ENCODE measurements around the gene RORC.
A peak's percentile ranks its signal among the peaks of the same experiment; 100 is the strongest.
"Not testable (repeated sequence)": the region's sequence is repeated elsewhere in the genome, so short reads cannot be mapped to it uniquely, and the experiment has no call there.

The RORC gene

GRCh38 chr1:151803915-151804314 is 27.7 kb downstream of the RORC start:
- DNase-seq, result no peak

DNA sequence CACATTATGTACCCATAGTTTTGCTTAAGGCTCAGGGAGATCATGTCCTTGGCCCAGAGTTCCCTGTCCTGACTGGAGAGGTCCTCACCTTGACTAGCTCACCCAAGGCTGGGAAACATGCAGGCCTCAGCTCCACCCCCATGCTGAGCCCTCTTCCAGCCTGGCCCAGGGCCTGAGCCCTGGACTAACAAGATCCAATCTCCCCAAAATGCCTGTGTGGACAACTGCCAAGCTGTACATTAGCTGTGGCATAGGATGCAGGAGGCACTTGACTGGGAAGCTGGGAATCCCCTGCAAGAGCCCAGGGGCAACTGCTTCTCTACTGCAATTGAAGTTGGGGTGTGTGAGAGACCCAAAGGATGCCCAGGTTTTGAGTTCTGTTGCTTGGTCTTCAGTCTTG is 28.4 kb downstream of the RORC start:
- DNase-seq, result no peak

GRCh38 chr1:151802372-151802771 is 29.2 kb downstream of the RORC start:
- DNase-seq, result no peak

DNA sequence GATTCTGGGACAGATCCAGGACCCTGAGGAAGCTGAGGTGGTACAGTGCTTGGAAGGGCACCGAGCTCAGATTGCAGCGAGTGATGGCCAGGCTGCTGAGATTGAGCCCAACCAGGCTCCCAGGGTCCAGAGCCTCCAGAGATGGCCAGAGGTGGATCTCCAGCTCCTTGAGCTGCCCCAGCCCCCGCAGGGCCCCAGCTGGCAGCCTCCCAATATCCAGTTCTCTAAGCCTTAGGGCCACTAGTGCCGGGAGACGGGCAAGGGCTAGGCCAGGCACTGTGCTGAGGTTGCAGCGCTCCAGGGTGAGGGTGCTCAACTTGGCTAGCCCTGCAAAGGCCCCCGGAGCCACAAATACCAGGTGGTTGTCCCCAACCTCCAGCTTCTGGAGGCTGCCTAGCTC is 29.8 kb downstream of the RORC start:
- no peak for DNase-seq

GRCh38 chr1:151801310-151801820 is 30.2 kb downstream of the RORC start:
- no peak for DNase-seq

DNA sequence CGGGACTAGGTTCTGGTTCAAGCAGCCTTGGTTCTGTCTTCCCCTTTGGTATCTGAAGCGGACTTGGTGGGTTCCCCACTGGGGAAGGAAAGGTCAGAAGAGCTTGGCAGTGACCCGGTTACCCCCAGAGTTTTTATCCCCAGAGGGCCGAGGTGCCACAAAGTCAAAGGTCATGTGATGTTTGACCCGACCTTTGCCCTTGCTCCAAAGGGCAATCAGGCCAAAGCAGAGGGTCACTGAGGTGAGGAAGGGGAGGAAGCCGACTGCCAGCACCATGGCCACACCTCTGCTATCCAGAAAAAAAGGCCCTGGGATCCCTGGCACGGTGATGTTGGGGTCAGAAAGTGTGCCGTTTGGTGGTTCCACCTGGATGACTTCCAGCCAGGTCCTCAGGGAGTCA is 30.8 kb downstream of the RORC start:
- no peak for DNase-seq

DNA sequence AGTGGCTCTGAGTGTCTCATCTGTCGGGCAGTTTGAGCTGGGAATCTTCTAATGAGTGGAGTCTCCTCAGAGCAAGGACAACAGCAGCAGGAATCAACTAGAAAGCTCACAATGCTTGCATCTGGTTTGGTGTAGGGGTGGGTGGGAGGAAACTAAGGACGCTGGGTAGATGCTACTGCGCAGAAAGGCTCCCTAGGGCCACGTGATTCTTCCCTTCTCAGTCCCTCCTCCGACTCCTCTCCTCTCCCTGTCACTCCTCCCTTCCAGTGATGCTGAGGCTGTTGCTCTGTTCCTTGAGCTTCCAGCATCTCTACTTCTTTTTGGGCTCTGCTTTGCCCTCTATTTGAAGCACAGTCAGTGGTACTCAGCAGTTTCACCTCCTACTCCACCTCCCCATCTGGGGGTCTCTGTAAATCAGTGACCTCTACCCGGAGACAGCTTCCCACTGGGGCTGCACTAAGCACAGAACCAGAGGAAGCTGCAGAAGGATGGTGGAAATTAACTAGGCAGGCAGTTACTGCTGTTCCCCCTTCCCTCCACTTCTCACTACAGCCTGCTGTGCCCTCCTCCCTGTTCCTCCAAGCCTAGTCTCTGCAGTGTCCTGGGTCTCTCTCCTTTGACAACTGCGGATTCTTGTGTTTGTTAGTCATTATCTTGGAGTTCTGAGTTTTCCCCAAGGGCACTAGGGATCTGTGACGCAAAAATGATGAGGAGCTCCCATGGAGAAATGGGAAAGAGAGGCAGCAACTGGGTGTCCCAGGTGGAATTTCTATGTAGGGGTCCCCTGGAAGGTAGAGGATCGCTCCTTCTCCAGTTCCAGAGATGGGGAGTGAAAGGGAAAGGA is 32.2 kb downstream of the RORC start:
- DNase-seq, result no peak

- no peak for DNase-seq
Observed at GRCh38 chr1:151798571-151798970, 33.0 kb downstream of the RORC start.

DNA sequence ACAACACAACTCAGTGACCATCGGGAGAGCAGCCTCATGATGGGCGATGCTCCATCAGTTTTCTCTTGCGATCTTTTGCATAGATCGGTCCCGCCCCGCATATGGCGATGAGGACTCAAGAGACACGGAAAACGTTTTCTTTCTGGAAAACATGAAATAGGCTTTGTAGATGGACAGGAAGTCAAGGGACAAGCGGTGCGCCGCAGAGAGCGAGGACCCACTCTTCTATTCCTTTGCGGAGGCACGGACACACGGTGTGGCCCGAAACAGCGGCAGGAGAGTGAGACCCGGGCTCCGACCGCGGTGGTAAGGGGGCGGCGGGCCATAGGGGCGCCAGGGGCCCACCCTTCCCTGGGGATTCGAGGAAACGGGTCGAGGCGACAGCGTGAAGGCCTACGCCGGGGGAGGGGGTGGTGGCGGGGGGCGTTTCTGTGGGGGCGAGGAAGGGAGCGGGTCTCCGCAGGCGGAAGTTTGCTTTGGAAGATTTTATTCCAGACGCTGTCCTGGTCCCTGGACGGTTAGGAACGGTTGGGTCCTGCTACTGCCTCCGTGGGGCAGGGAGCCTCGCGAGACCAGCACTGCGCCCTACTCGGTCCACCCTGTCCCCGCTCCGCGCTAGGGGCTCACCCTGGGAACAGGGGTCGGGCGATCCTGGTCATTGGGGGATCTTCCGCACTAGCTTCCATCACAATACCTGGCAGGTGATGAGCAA is 40.5 kb downstream of the RORC start:
- DNase-seq, result no peak

DNA sequence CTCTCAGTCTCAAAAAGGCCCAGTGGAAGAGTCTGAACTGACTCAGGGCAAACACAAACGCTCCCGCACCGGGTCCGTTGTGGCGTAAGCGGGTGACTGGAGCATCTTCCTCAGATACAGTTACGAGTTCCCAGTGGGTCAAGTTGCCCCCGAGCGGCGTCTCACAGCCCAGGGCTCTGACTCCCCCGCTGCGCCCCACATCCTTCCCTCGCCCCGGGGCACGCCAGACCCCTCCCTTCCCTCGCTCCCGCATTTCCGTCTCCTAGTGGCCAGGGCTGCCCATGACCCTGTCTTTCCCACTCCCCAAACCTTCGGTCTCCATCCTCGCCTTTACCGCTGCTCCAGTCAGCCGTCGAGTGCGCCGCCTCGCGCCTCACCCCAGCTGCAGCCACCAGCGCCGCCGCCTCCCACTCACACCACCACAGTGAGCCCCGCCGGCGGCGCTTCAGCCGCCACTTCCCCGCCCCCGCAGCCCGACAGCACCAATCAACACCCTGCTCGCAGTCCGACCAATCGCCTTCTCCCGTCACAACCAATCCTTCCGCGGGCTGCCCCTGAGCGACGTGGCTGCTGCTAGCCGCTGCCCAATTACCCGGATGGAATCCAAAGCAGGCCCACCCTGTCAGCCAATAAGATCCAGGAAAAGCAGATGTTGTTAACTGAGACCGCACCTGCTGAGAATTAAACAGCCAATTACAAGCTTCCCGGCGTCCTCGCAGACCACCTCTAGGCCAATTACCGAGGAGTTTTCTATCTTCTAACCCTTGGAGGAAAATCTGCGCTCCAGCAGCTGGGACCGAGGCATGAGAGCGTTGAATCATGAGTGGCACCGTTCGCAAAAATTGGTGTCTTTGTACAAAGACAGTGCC is 41.3 kb downstream of the RORC start, which contains the start of gene TDRKH:
TSS of gene TDRKH (minus strand) at position 430 of the 869 bp plus-strand sequence. CDS start 7,478 bp downstream, outside the sequence.
- peak; percentile 96 for DNase-seq

DNA sequence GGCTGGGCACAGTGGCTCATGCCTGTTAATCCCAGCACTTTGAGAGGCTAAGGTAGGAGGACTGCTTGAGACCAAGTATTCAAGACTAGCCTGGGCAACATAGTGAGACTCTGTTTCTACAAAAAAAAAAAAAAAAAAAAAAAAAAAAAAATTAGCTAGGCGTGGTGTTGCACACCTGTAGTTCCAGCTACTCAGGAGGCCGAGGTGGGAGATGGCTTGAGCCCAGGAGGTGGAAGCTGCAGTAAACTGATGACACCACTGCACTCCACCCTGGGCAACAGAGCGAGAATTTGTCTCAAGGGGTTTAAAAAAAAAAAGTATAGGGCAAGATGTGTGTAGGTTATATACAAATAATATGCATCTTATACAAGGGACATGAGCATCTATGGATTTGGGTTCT is 43.9 kb downstream of the RORC start:
- no peak for DNase-seq

DNA sequence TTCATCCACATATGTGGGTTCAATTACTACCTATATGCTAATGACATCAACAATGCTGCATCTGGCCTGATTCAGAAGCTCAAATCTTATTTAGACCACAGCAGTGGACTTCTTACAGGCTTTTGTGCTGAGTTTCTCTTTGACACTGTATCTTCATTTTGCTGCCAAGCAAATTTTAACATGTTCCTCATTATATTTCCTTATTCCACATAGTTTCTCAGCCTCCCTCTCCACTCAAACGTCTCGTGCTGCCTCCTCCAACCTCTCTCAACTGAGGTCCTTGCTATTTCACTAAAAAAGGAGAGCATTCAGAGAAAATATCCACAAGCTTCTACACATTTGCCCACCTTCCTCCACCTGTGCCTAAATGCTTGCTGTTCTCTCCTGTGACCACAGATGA is 47.8 kb downstream of the RORC start:
- DNase-seq, result no peak

DNA sequence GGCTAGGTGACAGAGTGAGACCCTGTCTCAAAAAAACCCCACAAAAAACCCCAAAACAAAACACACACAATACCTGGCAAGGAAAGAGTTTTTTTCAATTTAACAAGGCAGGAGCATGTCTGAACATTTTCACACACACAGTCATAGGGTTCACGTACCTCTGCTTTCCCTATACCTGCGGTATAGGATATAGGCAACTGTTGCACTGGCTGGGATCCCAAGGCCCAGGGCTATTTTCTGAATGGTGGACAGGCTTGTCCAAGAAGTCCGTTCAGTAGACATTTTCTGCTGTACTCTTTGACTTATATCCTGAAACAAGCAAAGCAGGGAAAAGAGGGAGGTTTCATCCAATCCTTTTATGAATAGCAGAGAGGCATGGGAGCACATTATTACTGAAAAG is 48.9 kb downstream of the RORC start:
- DNase-seq, result no peak

GRCh38 chr1:151782026-151782425 is 49.6 kb downstream of the RORC start:
- not testable (repeated sequence) for DNase-seq

GRCh38 chr1:151780736-151781135 is 50.9 kb downstream of the RORC start:
- DNase-seq, result not testable (repeated sequence)

GRCh38 chr1:151779852-151780251 is 51.8 kb downstream of the RORC start:
- no peak for DNase-seq

DNA sequence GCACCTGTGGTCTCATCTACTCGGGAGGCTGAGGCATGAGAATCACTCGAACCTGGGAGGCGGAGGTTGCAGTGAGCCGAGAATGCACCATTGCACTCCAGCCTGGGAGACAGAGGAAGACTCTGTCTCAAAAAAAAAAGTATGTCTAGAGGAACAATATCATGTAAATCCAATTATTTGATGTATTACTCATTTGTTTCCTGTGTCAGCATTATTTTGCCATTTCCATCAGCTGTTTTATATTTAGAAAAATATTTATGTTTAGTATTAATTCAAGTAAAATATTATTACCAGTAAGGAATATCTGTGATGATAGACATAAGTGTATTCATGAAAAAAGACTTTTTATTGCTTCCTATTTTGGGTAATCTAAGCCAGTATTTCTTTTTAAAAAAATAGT is 54.3 kb downstream of the RORC start:
- no peak for DNase-seq

DNA sequence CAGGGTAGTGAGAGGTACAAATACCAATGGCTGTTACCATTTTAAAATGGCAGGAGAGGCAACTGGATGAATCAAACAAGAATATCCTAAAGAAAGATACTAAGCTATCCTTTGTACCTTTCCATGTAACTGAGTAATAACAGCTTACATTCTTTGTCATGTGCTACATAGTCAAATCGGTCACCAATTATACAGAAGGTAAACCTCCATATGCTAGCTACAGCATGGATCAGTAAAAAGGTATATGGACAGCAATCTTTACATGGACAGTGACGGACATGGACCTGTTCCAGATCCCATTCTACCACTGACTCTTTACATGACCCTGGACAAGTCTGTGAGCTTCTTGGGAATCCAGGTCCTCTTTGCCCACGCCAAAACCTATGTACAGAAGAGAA is 54.9 kb downstream of the RORC start:
- DNase-seq, result no peak

GRCh38 chr1:151775894-151776664 is 55.5 kb downstream of the RORC start:
- DNase-seq, result no peak

DNA sequence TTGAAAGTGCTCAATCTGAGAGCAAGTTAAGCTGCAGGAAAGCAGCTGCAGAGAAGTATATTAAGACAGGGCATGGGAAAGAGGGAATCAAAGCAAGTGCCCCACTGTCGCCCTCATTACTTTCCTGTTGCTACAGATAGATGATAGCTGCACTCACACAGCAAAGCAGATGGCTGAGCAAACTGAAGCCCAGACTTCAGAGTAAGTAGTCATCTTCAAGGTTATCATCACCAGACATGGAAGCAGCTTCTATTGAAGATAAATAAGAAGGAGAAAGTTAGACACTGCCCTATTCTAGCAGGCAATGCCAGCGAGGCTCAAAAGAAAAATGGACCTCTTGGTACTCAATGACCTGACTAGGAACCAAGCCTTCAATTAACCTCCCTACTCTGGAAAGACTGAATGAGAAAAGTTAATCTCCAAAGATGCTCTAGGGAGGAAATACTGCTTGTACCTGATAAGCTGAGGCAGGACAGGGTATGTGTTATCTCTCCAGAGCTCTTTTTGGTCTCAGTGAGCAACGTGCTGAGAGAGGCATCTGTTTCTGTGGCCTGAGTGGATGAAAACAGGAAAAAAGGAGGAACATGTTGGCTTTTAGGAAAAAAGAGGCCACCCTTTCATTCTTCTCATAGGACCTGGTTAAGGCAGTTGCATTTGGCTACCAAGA is 57.2 kb downstream of the RORC start:
- no peak for DNase-seq

DNA sequence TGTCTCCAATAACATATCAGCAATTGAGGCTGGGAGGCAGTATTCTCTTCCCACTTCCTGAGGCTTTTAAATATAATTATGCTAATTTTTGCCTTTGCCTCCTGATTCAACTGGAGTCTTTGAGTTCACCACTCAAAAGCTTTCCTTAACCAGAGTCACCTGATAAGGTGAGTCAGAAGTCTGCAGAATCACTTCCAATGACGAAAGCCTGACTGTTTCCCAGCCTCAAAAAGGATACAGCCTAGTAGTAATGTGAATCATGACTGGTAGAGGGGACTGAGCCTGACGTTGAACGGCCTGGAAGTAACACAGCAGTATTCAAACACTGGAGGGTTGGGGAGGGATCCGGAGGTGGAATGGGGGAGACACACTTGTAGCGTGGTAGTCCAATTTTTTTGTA is 57.9 kb downstream of the RORC start:
- DNase-seq, result no peak

GRCh38 chr1:151769270-151769669 is 62.3 kb downstream of the RORC start:
- not testable (repeated sequence) for DNase-seq

All from activated CD4-positive, CD25-positive, alpha-beta regulatory T cell treated with anti-CD3 and anti-CD28 coated beads, Interleukin-2, amount 50 U/mL, for 72 hours (primary cell).